ENCODE data around the gene BSN. TPM values are rescaled to one million over a fixed set of nuclear protein-coding genes. Genes with fewer than 3 reads are reported as not detected.
A peak's percentile ranks its signal among the peaks of the same experiment; 100 is the strongest.

BSN gene
- total RNA-seq, 1 donor = 0.27 TPM

- no peak for DNase-seq (ENCODE audit: low read depth)
- peak overlapping the region; percentile 68 for H3K4me3 ChIP-seq (ENCODE audit: low read depth, low read length)
- no peak for TF ChIP-seq CTCF (IDR thresholded peaks at IDR 0.05; ENCODE audit: insufficient read depth, low read length)
Observed at GRCh38 chr3:49718858-49719213, 164.6 kb downstream of the BSN start.

- DNase-seq (ENCODE audit: low read depth) = peak; percentile 89
- peak; percentile 63 for TF ChIP-seq CTCF (IDR thresholded peaks at IDR 0.05; ENCODE audit: insufficient read depth, low read length)
- peak within 1 kb of the TSS; percentile 68 for H3K4me3 ChIP-seq (ENCODE audit: low read depth, low read length)
Observed at GRCh38 chr3:49719214-49719884, 165.1 kb downstream of the BSN start, which contains the start of gene AMIGO3. Gene AMIGO3 (minus strand): TSS chr3:49719684. CDS start chr3:49719465, 219 bp downstream.

Small RNAs within 50 kb of the gene (small RNA-seq; reads per million reads assigned to genes)
- not detected for gene AMIGO3

Other genes starting within 250 kb of the BSN start
- 23.0 and 28.9 TPM in 2 replicates for gene USP4, start 214.4 kb upstream of the BSN start, total RNA-seq (ENCODE audit: low replicate concordance)
- 167 and 295 TPM in 2 replicates for gene GPX1, start 196.1 kb upstream of the BSN start, total RNA-seq (ENCODE audit: low replicate concordance)
- gene RHOA, start 142.5 kb upstream of the BSN start, total RNA-seq (ENCODE audit: low replicate concordance) = 643 and 840 TPM in 2 replicates
- 22.7 and 27.8 TPM in 2 replicates for gene TCTA, start 142.1 kb upstream of the BSN start, total RNA-seq (ENCODE audit: low replicate concordance)
- 0.63 and 3.3 TPM in 2 replicates for gene AMT, start 132.0 kb upstream of the BSN start, total RNA-seq (ENCODE audit: low replicate concordance)
- 2.8 and 6.0 TPM in 2 replicates for gene NICN1, start 125.2 kb upstream of the BSN start, total RNA-seq (ENCODE audit: low replicate concordance)
- gene DAG1, start 84.2 kb upstream of the BSN start, total RNA-seq (ENCODE audit: low replicate concordance) = 34.1 and 63.4 TPM in 2 replicates
- gene APEH, start 119.9 kb downstream of the BSN start, total RNA-seq (ENCODE audit: low replicate concordance) = 41.1 and 87.7 TPM in 2 replicates
- gene MST1, start 135.0 kb downstream of the BSN start, total RNA-seq (ENCODE audit: low replicate concordance) = 2.9 and 4.7 TPM in 2 replicates
- 19.4 and 22.7 TPM in 2 replicates for gene RNF123, start 135.1 kb downstream of the BSN start, total RNA-seq (ENCODE audit: low replicate concordance)
- gene AMIGO3, start 165.2 kb downstream of the BSN start, total RNA-seq (ENCODE audit: low replicate concordance) = 0.27 and 0.65 TPM in 2 replicates
- 14.3 and 31.0 TPM in 2 replicates for gene GMPPB, start 169.5 kb downstream of the BSN start, total RNA-seq (ENCODE audit: low replicate concordance)
- 29.6 TPM in 2 replicates for gene IP6K1, start 232.1 kb downstream of the BSN start, total RNA-seq (ENCODE audit: low replicate concordance)
- gene CDHR4, start 245.4 kb downstream of the BSN start, total RNA-seq (ENCODE audit: low replicate concordance) = 0.09 TPM in 1 of 2 replicates, not detected in the other
- gene INKA1, start 248.8 kb downstream of the BSN start, total RNA-seq (ENCODE audit: low replicate concordance) = 4.4 and 9.5 TPM in 2 replicates